ENCODE data around the gene ERV3-1. TPM values are rescaled to one million over a fixed set of nuclear protein-coding genes. Genes with fewer than 3 reads are reported as not detected.

The ERV3-1 gene
- total and polyA plus RNA-seq, 9 of the 15 experiments (the other 6 are each of a cell fraction or from before 2014, with no cell fraction given): 10.2 to 30.0 (median 22.0) TPM

DNA sequence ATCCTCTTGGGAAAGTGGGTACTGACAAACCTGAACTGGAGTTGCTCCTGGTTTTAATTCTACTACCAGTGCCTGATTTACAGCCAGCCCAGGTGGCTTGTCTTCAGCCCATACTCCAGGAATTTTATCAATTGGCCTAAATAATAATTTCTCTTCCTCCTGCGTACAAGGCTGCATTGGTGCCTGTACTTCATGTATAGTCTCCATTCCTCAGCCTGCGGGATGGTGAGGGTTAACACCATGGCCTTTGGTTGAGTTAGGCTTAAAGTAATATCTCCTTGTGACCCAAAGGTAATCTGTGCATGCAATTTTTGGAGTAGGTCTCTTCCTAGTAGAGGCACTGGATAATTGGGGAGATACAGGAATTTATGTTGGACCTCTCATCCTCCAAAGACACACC is 10.2 kb downstream of the ERV3-1 start:
- no peak overlapping the region for H3K4me3 ChIP-seq
- H3K36me3 ChIP-seq (ENCODE audit: control insufficient read depth, insufficient read depth, low read length): peaks cover 42% of the 10 kb centered on the region
- H3K4me1 ChIP-seq (replicated peaks in 1 of 2; ENCODE audit: control insufficient read depth in 2 of 2, insufficient read depth in 2 of 2, low read length in 2 of 2): peaks cover 14 to 23% of the 10 kb centered on the region in 2 experiments; a peak in 4 of 5 replicates
- DNase-seq (ENCODE audit: extremely low read depth in 1 of 4, low spot score in 3 of 4): no peak
- no peaks in the 10 kb centered on the region for H3K27me3 ChIP-seq (ENCODE audit: control insufficient read depth in 2 of 2, insufficient read depth in 2 of 2, low read length in 2 of 2)
- FAIRE-seq: no peak
- intact Hi-C loops (cut with micrococcal nuclease): loop anchor here (5.0 kb wide), 2 partner anchors 44 to 94 kb away; partner anchors contain the start of gene ZNF273
- no peak overlapping the region for H3K4me2 ChIP-seq (ENCODE audit: insufficient read depth, low read length)
- peaks cover 34% of the 10 kb centered on the region for H3K79me2 ChIP-seq (ENCODE audit: control insufficient read depth, insufficient read depth, low read length)
- ChIA-PET POLR2A (no interaction called here), CTCF (ENCODE audit: low intra/inter-chr PET ratio) (no interaction called here)
- TF ChIP-seq U2AF2 (optimal IDR thresholded peaks at IDR 0.05; ENCODE audit: low read depth, low read length) (no peak), ZNF584 (CRISPR knock-in tag; IDR thresholded peaks at IDR 0.05; ENCODE audit: low read depth) (0 out of 2 replicates have a peak, but pooled peaks have one; percentile 47)
- H3K9ac ChIP-seq (ENCODE audit: insufficient read depth in 1 of 2, low read depth in 2 of 2, low read length in 2 of 2): no peak overlapping the region
- BruUV-seq (replicated peaks): no TSS peak
- no peaks in the 10 kb centered on the region for H4K20me1 ChIP-seq (replicated peaks; ENCODE audit: control insufficient read depth, insufficient read depth, low read length)
- in situ Hi-C loops (cut with MboI): no loop called here
- H3K9me3 ChIP-seq (replicated peaks; ENCODE audit: control insufficient read depth, insufficient read depth, low read depth, low read length): peaks cover 75% of the 10 kb centered on the region
- H3K9me1 ChIP-seq (ENCODE audit: control insufficient read depth, insufficient read depth, low read length): no peaks in the 10 kb centered on the region
- WGBS (ENCODE audit: insufficient coverage, low coverage, missing lambda C conversion rate): 94% methylated on average over 2 of the region's 2 CpGs
- no peak overlapping the region for H3K27ac ChIP-seq (ENCODE audit: extremely low read depth, low read depth, low read length)
- no peak overlapping the region for H2AFZ ChIP-seq (ENCODE audit: low read depth, low read length)
- no peak for ATAC-seq

DNA sequence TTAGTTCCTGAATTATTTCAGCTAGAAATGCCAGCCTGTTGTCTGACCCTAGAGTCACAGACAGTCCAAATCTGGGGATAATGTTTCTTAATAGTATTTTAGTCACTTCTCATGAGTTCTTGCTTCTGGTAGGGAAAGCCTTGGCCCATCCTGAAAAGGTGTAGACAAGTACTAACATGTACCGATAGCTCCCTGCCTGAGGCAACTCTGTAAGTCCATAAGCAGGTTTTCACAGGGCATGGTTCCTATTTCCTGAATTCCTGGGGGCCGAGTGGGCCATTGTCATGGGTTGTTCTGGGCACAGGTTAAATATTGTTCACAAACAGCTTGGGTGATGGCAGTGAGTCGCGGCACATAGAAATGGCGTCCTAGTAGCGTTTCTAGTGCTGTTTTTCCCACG is 12.6 kb downstream of the ERV3-1 start:
- CTCF ChIA-PET (ENCODE audit: low intra/inter-chr PET ratio): no interaction called here
- Histone ChIP-seq H3K27me3 (ENCODE audit: control insufficient read depth in 2 of 2, insufficient read depth in 2 of 2, low read length in 2 of 2) (no peaks in the 10 kb centered on the region), H3K4me2 (ENCODE audit: insufficient read depth, low read length) (no peak overlapping the region), H3K79me2 (ENCODE audit: control insufficient read depth, insufficient read depth, low read length) (peaks cover 22% of the 10 kb centered on the region), H3K4me1 (replicated peaks in 1 of 2; ENCODE audit: control insufficient read depth in 2 of 2, insufficient read depth in 2 of 2, low read length in 2 of 2) (peaks cover 3 to 7% of the 10 kb centered on the region in 2 experiments; a peak in 4 of 5 replicates), H3K9me3 (replicated peaks; ENCODE audit: control insufficient read depth, insufficient read depth, low read depth, low read length) (peaks cover 77% of the 10 kb centered on the region), H3K4me3 (no peak overlapping the region), H3K27ac (ENCODE audit: extremely low read depth, low read depth, low read length) (no peak overlapping the region), H3K36me3 (ENCODE audit: control insufficient read depth, insufficient read depth, low read length) (peaks cover 34% of the 10 kb centered on the region), H4K20me1 (replicated peaks; ENCODE audit: control insufficient read depth, insufficient read depth, low read length) (no peaks in the 10 kb centered on the region), H3K9ac (ENCODE audit: insufficient read depth in 1 of 2, low read depth in 2 of 2, low read length in 2 of 2) (no peak overlapping the region), H2AFZ (ENCODE audit: low read depth, low read length) (no peak overlapping the region), H3K9me1 (ENCODE audit: control insufficient read depth, insufficient read depth, low read length) (no peaks in the 10 kb centered on the region)
- no peak for ATAC-seq
- POLR2A ChIA-PET: interaction anchor here (1.1 kb wide), 1 partner anchor 11 kb away, joined by 5 read pairs; no protein-coding TSS in a partner anchor
- no TSS peak for BruUV-seq (replicated peaks)
- no peak for FAIRE-seq
- intact Hi-C loops (cut with micrococcal nuclease): no loop called here
- in situ Hi-C loops (cut with MboI): no loop called here
- DNase-seq (ENCODE audit: extremely low read depth in 1 of 4, low spot score in 3 of 4): no peak
- 97% methylated on average over 7 of the region's 7 CpGs for WGBS (ENCODE audit: insufficient coverage, low coverage, missing lambda C conversion rate)
- TF ChIP-seq ZSCAN32 (CRISPR knock-in tag; IDR thresholded peaks at IDR 0.05): no peak
- no peak for TF ChIP-seq ZBTB7A (IDR thresholded peaks at IDR 0.05; ENCODE audit: borderline replicate concordance, control insufficient read depth, low read depth, low read length)
- TF ChIP-seq, protein P1, sequence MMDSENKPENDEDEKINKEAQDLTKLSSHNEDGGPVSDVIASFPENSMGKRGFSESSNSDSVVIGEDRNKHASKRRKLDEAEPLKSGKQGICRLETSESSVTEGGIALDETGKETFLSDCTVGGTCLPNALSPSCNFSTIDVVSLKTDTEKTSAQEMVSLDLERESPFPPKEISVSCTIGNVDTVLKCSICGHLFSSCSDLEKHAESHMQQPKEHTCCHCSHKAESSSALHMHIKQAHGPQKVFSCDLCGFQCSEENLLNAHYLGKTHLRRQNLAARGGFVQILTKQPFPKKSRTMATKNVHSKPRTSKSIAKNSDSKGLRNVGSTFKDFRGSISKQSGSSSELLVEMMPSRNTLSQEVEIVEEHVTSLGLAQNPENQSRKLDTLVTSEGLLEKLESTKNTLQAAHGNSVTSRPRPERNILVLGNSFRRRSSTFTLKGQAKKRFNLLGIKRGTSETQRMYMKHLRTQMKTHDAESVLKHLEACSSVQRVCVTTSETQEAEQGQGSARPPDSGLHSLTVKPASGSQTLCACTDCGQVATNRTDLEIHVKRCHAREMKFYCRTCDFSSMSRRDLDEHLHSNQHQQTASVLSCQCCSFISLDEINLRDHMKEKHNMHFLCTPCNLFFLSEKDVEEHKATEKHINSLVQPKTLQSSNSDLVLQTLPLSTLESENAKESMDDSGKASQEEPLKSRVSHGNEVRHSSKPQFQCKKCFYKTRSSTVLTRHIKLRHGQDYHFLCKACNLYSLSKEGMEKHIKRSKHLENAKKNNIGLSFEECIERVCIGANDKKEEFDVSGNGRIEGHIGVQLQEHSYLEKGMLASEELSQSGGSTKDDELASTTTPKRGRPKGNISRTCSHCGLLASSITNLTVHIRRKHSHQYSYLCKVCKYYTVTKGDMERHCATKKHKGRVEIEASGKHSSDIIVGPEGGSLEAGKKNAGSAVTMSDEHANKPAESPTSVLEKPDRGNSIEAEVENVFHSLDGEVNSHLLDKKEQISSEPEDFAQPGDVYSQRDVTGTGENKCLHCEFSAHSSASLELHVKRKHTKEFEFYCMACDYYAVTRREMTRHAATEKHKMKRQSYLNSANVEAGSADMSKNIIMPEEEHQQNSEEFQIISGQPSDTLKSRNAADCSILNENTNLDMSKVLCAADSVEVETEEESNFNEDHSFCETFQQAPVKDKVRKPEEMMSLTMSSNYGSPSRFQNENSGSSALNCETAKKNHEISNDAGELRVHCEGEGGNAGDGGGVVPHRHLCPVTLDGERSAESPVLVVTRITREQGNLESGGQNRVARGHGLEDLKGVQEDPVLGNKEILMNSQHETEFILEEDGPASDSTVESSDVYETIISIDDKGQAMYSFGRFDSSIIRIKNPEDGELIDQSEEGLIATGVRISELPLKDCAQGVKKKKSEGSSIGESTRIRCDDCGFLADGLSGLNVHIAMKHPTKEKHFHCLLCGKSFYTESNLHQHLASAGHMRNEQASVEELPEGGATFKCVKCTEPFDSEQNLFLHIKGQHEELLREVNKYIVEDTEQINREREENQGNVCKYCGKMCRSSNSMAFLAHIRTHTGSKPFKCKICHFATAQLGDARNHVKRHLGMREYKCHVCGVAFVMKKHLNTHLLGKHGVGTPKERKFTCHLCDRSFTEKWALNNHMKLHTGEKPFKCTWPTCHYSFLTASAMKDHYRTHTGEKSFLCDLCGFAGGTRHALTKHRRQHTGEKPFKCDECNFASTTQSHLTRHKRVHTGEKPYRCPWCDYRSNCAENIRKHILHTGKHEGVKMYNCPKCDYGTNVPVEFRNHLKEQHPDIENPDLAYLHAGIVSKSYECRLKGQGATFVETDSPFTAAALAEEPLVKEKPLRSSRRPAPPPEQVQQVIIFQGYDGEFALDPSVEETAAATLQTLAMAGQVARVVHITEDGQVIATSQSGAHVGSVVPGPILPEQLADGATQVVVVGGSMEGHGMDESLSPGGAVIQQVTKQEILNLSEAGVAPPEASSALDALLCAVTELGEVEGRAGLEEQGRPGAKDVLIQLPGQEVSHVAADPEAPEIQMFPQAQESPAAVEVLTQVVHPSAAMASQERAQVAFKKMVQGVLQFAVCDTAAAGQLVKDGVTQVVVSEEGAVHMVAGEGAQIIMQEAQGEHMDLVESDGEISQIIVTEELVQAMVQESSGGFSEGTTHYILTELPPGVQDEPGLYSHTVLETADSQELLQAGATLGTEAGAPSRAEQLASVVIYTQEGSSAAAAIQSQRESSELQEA (IDR thresholded peaks at IDR 0.05; ENCODE audit: low read depth): no peak
- TF ChIP-seq MTA2 (IDR thresholded peaks at IDR 0.05; ENCODE audit: low read depth): no peak

Measured in K562 (cell line).